Measurements from ENCODE around the gene STK31.
"Not testable (repeated sequence)": the region's sequence is repeated elsewhere in the genome, so short reads cannot be mapped to it uniquely, and the experiment has no call there.

The STK31 gene

DNA sequence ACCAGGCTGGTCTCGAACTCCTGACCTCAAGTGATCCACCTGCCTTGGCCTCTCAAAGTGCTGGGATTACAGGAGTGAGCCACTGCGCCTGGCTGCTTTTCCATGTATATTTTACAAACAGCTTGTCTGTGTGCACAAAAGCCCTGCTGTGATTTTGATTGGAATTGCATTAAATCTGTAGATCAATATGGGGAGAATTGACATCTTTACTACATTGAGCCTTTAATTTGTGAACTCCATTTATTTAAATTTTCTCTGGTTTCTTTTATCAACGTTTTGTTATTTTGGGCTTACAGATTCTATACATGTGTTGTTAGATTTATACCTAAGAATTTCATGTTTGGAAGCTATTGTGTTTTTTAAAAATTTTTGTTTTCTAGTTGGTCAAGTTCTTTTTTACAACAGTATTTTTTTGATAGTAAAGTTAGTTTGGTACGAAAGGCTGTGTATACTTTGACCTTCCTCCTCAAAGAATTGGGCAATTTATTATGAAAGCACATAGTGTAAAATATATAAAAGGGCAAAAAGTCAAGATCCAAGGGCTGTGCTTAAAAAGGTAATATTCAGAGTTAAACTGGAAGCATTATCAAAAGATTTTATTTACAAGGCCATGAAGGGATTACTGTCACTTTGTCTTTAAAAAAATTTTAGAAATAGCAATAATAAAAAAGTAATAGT lies 92.8 kb downstream of the STK31 start:
- DNase-seq (ENCODE audit: low spot score): no peak

DNA sequence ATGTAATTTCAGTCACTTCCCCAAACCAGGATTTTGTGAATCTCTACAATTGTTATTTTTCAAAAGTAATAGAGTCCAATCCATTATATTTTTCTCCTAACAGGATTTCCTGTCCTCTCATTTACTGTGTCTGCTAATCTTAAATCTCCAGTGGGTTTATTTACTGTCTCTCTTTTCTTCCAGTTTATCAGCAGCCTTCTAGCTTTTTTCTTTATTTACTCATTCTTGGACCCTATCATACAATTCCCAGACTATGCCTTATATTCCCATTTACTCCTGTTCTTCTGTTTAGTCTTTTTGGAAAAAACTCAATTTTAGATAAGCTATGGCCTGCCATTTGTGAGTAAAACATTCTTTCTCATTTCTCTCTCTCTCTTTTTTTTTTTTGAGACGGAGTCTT lies 94.7 kb downstream of the STK31 start:
- no peak for DNase-seq (ENCODE audit: low spot score)

DNA sequence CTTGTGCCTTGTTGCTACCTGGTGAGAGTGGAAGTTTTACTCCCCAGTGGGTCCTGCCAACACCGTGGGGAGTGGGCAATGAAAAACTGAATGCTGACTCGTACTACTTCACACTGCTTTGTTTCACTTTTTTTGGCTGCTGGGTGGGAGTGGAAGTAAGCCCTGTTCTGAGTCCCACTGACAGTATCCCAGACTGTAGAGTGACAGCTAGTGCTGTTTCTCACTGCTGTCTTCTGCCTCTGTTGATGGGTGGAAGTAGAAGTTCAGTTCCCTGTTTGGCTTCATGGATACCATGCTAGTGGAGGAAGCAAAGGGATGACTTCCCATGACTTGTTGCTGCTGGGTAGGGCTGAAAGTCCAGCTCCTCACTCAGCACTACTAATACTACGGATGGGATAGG lies 98.4 kb downstream of the STK31 start:
- DNase-seq (ENCODE audit: low spot score): no peak

DNA sequence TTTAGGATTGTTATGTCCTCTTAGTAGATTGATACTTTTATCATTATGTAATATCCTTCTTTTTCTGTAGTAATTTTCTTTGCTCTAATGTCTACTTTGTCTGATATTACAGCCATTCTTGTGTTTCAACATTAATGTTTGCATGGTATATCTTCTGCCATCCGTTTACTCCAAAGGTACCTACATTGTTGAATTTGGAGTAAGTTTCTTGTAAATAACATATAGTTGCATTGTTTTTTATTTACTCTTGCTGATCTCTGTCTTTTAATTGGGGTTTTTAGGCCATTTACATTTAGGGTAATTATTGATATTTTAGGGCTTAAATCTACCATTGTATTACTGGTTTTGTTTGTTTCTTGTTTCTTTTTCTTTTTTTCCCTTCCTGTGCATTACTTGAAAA lies 100.1 kb downstream of the STK31 start:
- no peak for DNase-seq (ENCODE audit: low spot score)

DNA sequence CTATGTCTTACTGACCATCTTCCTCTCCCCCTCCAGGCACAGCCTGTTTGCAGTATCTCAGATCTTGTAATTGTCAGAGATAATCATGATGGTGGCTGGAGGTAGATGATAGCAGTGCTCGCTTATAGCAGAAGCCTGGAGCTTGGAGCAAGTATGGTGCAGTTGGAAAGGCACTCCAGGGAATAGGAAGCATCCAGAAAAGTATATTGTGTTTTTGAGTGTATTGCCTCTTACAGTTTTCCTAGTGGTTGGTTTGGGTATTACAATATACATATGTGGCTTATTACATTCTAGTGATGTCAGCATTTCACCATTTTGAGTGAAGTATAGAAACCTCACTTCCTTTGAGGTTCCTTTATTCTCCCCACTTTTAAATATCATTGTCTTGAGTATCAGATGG lies 101.5 kb downstream of the STK31 start:
- no peak for DNase-seq (ENCODE audit: low spot score)

DNA sequence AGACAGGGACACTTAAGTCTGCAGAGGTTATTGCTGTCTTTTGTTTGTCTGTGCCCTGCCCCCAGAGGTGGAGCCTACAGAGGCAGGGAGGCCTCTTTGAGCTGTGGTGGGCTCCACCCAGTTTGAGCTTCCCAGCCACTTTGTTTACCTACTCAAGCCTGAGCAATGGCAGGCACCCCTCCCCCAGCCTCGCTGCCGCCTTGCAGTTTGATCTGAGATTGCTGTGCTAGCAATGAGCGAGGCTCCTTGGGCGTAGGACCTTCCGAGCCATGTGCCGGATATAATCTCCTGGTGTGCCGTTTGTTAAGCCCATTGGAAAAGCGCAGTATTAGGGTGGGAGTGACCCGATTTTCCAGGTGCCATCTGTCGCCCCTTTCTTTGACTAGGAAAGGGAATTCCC lies 118.1 kb downstream of the STK31 start:
- DNase-seq (ENCODE audit: low spot score): not testable (repeated sequence)

DNA sequence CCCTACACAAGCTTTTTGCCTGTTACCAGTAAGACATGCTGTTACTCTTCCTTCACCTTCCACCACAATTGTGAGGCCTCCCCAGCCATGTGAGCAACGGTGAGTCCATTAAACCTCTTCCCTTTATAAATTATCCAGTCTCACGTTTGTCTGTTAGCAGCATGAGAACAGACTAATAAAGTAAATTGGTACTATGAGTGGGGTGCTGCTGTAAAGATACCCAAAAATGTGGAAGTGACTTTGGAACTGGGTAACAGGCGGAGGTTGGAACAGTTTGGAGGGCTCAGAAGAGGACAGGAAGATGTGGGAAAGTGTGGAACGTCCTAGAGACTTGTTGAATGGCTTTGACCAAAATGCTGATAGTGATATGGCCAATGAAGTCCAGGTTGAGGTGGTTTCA lies 122.7 kb downstream of the STK31 start:
- not testable (repeated sequence) for DNase-seq (ENCODE audit: low spot score)

DNA sequence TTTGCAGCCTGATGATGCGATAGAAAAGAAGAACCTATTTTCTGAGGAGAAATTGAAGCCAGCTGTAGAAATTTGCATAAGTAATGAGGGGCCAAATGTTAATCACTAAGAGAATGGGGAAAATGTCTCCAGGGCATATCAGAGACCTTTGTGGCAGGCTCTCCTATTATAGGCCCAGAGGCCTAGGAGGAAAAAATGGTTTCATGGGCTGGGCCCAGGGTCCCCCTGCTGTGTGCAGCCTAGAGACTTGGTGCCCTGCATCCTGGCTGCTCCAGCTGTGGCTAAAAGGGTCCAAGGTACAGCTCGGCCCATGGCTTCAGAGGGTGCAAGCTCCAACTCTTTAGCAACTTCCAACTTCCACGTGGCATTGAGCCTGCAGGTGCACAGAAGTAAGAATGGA lies 123.4 kb downstream of the STK31 start:
- no peak for DNase-seq (ENCODE audit: low spot score)

DNA sequence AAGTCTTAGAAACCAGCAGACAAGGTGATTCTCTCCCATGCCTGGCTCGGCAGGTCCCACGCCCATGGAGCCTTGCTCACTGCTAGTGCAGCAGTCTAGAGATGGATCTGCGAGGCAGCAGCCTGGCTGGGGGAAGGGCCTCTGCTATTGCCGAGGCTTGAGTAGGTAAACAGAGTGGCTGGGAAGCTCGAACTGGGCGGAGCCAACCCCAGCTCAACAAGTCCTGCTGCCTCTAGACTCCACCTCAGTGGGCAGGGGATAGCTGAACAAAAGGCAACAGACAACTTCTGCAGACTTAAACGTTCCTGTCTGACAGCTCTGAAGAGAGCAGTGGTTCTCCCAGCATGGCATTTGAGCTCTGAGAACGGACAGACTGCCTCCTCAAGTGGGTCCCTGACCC lies 134.8 kb downstream of the STK31 start:
- not testable (repeated sequence) for DNase-seq (ENCODE audit: low spot score)

DNA sequence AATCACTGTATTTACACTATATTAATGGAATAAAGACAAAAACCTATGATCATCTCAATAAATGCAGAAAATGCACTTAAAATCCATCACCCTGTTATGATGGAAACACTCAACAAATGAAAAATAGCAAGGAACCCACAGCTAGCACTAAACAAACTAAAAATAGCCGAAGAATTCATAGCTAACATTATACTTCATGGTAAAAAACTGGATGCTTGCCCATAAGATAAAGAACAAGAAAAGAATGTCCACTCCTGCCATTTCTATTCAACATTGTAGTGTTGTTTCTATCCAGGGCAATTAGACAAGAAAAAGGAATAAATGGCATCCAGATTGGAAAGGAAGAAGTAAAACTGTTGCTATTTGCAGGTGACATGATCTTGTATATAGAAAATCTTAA lies 142.1 kb downstream of the STK31 start:
- DNase-seq (ENCODE audit: low spot score): no peak

DNA sequence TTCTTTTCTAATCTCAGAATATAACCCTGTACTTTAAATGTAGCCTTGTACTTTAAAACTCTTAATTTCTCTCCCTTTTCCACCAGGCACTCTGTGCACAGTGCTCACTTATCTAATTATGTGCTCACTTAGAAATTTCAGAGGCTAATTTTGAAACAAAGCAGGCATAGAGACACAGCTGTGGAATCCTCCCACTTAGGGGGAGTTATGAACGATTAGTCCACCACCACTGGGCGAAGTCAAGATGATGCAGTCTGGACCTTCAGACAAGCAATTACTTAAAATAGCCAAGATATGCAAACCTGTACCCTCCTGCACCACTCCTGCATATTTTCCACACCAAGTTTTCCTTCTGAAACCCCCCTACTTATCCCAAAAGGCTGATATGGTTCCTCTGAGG lies 143.0 kb downstream of the STK31 start:
- DNase-seq (ENCODE audit: low spot score): no peak

DNA sequence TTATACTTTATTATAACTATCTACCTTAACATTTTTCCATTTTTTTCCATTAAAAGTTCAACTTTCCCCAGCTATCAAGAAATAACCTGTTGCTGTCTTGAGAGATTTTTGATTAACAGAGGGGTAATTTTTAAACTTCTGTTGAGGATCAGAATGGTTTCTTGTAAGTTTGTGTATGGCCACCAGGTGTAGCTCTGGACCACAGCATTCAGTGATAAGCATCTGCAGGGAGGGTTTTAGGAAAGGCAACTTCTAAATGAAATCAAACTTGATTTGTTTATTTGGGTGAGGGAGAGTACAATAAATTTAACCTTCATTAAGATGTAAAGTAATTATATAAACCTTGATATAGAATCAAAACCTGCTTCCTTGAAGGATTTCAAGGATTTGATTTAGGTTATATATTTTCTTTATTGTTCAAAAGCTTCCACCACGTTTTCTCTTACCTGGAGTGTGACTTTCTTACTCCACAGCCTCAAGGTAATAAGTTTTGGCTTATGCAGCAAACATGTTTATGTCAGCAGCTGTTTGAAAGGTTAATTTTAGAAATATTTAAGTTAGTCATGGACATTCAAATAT lies 153.3 kb downstream of the STK31 start:
- no peak for DNase-seq (ENCODE audit: low spot score)

DNA sequence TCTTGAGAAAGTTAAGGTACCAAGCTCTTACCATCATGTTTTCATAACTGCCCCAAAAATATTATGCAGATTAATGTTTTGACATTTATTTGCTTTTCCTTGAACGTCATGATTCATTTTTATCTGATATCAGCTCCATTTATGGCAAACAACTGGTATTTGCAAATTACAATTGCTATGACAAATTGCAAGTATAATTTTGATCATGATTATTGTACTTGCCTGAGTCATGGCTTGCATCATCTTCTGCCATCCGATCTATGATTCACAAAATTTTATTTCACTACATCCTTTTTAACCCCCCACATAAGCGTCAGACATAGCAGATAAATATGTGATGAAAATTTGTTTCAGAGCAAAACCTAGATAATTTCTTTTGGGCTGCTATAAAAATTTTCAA lies 155.0 kb downstream of the STK31 start:
- DNase-seq (ENCODE audit: low spot score): no peak

DNA sequence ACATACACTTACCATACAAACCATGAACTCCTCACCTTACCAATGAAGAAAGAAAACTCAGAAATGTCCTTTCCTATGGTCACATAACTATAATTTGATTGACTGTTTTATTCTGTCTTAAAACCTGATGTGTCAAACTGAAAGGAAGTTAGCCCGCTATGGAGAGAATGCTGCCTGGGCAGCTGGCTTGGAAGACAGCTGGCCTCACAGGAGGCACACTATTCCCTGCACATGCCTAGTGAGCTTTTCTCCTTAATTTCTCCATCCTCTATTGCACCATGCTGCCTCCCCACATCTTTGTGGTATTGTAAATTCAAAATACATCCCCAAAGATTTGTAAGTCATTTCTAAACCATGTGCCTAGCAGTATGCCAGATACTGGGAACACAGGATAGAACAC lies 163.3 kb downstream of the STK31 start:
- DNase-seq (ENCODE audit: low spot score): no peak

DNA sequence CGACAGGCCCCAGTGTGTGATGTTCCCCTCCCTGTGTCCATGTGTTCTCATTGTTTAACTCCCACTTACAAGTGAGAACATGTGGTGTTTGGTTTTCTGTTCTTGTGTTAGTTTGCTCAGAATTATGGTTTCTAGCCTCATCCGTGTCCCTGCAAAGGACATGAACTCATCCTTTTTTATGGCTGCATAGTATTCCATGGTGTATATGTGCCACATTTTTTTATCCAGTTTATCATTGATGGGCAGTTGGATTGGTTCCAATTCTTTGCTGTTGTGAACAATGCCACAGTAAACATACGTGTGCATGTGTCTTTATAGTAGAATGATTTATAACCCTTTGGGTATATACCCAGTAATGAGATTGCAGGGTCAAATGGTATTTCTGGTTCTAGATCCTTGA lies 166.5 kb downstream of the STK31 start:
- not testable (repeated sequence) for DNase-seq (ENCODE audit: low spot score)

All from AG20443 (cell line).